DMS153 (cell line): ENCODE results near the gene CRYBB2.
"Not testable (repeated sequence)": the region's sequence is repeated elsewhere in the genome, so short reads cannot be mapped to it uniquely, and the experiment has no call there.

Experiments used
- DNase-seq: peaks from one replicate; lab custom pipeline; 2025; lab: John Stamatoyannopoulos, UW

CRYBB2 gene, protein sequence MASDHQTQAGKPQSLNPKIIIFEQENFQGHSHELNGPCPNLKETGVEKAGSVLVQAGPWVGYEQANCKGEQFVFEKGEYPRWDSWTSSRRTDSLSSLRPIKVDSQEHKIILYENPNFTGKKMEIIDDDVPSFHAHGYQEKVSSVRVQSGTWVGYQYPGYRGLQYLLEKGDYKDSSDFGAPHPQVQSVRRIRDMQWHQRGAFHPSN

DNA sequence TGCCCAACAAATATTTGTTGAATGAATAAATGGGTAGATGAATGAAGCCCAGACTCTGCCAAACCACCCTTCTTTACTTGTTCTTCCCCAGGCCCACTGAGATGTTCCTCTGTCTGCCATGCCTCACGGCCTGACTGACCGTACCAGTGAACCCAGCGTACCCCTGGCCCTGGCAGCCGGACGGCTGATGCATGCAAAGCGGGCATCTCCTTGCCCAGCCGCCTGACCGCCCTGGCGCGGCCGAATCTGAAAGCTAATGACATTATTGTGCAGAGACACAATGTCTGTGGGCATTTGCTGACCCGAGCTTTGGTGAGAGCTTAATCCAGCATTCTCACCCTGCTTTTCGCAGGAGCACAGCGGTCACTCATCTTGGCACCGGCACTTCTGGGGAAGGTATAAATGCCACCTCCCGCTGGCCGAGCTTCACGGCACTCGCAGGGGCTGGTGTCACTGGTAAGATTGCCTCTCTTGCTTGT is at the start of gene CRYBB2:
Gene CRYBB2, plus strand, starts transcription at position 429 of the 479 bp plus-strand sequence. CDS start 1,791 bp downstream, outside the sequence.
- no peak for DNase-seq

DNA sequence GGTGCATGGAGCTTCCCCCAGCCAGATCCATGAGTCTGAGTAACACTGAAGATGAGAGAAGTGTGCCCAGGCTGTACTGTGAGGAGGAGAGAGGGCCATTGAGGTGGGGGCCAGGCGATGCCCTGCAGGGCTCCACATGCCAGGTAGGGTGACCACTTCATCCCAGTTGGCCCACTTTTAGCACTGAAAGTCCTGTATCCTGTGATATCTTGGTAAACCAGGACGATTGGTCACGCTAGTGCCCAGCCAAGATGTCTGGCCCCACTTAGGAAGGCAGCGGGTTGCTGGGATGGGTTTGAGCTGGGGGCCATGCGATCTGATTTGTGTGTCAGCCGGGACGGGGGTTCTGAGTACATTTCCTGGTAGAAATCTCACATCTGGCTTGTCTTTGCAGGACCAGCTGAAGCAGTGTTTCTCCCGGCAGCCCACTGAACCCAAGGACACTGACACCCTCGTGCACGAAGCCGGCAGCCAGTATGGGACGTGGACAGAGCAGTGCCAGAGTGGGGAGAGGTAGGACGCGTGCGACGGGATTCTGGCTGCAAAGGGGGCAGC is 48.9 kb upstream of the CRYBB2 start:
- DNase-seq: no peak

DNA sequence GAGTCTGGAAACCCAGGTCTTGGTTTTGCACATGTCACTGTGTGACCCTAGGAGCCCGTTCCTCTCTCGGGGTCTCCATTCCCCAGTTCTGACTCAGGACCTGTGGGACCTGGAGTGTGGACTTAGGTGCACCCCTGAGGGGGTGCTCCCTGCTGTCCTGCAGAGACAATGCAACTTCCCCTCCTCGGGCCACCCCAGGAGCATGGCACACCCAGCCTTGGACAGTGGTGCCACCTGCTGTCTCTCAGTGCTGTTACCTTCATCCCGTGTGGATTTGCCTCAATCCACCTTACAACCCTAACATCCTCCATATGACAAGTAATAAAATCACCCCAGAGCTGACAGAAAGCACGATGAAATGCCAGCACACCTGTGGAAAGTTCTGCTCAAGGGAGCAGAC is 47.3 kb upstream of the CRYBB2 start:
- DNase-seq: no peak

DNA sequence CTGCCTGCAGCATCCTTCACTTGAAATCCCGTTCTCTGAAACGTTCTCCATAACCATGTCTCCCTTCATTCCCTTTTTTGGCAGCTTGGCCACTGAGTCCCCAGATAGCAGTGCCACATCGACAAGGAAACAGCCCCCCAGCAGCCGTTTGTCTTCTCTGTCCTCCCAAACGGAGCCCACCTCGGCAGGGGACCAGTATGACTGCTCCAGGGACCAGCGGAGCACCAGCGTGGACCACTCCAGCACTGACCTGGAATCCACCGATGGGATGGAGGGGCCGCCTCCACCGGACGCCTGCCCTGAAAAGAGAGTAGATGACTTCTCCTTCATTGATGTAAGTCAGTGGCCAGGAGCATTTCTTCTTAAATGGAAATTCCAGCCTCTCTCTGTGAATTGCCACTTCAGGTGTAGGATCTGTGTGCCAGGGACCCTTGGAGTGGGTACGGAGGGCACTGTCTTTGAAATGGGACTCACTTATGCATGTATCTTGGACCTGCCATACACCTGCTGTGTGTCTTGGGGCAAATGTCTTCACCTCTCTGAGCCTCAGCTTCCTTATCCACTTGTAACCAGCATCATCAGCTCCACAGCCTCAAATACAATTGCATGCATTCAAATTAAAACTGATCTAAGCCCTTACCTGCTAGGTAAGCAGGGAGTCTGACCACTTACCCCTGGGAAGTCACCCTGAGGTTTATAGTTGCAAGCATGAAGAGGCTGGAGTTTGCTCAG is 45.1 kb upstream of the CRYBB2 start:
- no peak for DNase-seq

DNA sequence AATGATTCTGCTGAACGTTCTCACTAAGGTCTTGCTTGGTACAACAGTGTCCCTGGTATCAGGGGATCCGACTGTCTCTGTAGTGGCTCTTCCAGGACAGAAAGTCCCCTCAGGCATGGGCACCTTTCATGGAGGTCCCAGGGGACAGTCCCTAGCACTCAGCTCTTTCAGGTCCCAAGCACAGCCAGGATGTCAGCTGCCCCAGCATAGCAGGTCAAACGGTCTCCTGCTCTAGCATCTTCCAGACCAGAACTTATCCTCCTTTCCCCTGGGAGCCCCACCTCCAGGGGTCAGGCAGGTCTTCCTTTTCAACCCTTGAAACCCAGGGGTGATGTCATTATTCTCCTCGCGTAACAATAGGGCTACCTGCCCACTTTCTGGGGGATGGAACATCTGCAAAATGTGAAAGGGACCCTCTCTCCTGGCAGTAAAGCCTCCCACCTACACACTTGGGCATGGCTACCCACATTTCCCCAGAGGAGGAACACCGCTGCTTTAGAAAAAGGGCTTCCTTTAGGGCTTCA is 44.5 kb upstream of the CRYBB2 start:
- no peak for DNase-seq

DNA sequence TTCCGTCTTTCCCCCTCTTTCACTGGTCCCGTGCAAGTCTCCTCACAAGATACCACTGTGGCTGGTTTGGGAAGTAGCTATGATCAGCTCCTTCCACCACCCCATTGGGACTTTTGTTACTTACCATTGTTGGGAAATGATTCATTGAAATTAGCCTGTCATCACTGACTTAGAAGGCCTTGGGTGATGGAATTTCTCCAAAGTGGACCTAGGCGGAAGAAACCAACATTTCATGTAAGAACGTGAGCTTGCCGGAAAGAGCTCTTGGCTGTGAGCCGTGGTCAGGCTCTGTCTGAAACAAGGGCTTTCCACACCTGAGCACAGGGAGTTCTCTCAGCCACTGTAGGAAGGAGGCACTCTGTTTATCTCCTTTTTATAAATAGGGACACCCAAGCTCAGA is 43.3 kb upstream of the CRYBB2 start:
- no peak for DNase-seq

DNA sequence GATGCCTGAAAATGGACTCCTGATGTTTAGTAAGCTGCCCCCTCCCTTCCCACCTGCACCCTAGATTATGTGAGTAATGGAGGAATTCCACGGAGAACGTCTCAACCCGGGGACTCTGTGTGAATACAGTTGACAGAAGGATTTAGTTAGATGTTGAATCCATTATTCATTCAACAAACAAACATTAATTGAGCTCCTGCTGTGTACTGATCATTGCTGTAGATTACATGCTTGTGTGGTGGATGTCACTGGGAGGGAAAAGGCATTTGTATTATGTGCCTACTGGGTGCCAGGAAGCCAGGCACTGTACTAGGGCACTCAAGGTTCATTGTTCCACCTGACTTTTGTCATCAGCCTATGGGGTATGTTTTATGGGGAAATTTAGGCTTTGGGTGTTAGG is 42.6 kb upstream of the CRYBB2 start:
- no peak for DNase-seq

DNA sequence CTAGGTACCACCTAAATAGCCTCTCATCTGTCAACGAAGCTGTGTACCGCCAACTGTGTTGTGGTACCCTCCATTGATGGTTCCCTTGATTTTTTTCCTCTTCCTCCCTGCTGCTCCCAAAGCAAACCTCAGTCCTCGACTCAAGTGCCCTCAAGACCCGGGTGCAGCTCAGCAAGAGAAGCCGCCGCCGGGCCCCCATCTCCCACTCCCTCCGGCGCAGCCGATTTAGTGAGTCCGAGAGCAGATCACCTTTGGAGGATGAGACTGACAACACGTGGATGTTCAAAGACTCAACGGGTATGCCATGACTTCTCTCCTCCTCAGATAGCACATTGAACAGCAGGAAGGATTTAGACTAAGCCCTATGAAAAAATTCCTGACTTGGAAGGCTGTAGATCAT is 42.2 kb upstream of the CRYBB2 start:
- no peak for DNase-seq

DNA sequence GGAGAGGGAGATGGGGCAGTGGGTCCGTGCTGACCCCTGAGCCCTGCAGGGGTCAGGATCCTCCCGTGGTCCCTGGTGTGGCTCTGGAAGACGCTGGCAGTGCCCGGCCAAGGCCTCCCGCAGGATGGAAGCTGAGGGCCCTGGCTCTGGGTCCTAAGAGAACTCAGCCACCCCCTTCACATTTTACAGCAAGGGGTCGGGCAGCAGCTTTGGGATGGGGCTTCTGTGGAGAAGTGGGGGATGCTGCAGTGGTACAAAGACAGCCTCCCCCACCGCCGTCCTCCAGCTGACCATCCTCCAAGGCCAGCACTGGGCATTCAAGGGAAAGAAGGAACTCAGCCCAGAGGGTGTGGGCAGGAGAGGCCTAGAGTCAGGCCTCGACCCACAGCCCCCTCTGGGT is 41.5 kb upstream of the CRYBB2 start:
- DNase-seq: no peak

DNA sequence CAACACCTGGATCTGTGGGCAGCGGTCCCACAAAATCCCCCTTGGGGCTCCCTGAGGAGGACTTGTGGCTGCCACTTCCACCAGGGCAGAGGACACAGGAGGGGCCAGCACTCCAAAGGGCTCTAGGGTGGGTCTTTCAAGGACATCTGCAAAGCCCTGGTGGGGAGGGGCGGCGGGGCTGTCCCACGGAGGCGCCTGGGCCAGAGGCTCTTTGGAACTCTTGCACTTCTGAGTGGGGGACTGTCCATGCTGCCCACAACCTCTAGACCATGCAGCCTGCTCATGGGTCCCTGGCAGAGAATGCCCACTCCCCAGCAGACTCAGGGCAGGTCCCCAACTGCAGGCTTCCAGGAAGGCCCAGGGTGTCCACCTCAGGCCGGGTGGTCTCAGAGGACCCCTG is 41.1 kb upstream of the CRYBB2 start:
- not testable (repeated sequence) for DNase-seq

DNA sequence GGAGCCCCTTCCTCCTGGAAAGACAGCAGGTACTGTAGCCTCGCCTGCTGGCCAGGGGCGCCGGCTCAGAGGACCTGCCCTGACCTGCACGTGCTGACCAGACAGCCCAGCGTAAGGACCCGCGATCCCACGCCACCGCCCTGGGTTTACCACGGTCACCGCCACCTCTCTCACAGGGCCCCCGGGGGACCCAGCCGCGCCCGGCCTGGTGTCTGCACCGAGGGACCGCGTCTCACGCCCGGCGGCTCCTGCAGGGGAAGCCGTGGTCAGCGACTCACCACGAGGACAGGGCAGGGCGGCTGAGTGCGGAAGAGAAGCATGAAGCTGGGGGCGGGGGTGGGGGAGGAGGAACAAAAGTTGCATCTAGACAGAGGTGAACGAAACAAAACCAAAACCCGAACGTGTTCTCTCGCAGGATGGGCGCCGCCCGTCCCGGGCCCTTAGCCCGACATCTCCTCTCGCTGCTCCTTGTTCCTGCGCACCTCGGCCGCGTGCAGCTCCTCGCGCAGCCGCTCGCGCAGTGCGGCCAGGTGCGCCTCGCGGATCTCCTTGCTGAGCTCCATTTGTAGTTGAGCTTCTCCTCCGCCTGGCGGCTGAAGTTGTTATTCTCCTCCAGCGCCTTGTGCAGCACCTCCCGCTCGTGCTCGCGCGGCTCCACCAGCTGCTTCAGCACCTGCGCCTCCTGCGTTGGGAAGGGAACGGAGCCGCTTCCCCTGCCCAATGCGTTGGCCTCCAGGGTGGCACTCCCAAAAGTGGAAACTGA is 40.4 kb upstream of the CRYBB2 start:
- not testable (repeated sequence) for DNase-seq

DNA sequence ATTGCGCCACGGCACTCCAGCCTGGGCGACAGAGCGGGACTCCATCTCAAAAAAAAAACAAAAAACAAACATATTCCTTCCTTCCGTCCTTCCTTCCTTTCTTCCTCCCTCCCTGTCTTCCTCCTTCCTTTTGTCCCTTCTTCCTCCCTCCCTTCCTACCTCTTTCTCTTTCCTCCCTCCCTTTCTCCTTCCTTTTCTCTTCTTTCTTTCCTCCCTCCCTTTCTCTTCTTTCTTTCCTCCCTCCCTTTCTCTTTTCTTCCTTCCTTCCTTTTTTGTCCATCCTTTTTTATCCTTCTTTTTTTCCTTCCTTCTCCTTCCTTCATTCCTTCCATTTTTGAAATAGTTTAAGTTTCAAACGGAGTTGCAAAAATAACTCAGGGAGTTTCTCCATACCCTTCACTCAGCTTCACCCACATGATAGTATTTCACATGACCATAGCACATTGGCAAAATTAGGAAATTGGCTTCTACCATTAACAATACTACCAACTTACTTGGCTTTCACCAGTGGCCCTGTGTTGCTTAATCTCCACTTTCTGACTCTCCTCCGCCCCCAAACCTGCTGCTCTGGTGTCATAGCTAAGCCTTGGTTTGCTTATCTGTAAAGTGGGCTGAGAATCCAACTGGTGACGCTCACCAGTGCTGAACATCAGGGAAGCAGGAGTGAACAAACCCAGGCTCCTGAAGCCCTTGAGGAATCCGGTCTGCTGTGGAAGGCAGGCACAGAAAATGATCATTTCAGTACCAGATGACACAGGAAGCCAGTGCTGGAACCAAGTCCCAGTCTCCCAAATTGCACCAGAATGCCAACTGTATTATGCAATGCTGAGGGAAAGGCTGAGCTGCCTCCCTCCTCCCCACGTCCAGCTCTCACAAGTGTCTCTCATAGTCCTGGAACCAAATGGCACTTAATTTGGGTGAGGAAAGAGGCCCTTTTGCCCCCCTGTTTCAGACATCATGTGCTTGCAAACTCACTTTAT is 37.0 kb upstream of the CRYBB2 start:
- no peak for DNase-seq

DNA sequence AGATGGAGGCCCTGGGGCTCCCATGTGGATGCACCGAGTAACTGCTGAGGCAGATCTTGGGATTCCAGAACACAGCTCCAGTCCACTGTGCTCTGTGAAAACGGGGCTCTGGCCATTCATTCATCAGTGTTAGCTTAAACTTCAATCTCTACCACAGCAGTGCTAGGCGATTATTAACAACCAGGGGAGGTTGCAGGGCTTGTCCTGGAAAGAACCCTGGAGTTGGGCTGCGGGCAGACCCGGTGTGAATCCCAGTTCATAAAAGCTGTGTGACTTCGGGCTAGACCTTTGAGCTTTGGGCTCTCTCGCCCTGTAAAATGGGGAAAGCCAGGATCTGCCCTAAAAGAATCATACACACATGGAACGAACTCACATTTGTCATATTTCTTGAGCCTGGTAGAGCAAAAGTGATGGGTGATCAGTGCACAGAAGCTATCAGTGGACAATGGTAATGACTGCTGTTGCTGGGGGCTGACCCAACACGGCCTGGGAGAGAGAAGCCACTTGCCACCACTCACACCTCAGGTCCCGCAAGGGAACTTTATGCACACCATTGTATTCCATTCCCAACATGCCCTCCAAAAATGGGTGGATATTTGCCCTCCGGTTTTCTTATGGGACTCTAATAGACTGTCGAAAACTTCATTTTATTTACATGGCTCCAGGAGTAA is 35.4 kb upstream of the CRYBB2 start:
- no peak for DNase-seq

DNA sequence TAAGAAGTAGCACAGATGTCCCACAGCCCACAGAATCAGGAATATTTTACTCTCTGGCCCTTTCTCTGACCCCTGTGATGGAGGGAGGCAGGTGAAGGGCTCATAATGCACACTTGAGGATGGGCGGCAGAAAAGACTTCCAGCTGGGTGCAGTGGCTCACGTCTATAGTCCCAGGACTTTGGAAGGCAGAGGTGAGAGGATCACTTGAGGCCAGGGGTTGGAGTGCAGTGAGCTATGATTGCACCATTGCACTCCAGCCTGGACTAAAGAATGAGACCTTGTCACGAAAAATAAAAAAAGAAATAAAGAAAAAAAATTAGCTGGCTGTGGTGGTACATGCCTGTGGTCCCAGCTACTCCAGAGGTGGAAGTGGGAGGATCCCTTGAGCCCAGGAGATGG is 33.3 kb upstream of the CRYBB2 start:
- DNase-seq: no peak

DNA sequence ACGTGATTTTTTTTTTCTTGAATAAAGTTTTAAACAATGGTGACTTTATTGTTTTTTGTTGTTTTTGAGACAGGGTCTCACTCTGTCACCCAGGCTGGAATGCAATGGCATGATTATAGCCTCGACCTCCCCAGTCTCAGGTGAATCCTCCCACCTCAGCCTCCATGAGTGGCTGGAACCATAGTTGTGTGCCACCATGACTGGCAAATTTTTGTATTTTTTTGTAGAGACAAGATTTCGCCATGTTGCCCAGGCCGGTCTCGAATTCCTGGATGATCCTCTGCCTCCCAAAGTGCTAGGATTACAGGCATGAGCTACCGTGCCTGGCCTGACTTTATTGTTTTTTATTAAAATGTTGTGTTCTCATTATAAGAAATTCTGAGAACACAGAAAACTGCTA is 32.0 kb upstream of the CRYBB2 start:
- DNase-seq: no peak

DNA sequence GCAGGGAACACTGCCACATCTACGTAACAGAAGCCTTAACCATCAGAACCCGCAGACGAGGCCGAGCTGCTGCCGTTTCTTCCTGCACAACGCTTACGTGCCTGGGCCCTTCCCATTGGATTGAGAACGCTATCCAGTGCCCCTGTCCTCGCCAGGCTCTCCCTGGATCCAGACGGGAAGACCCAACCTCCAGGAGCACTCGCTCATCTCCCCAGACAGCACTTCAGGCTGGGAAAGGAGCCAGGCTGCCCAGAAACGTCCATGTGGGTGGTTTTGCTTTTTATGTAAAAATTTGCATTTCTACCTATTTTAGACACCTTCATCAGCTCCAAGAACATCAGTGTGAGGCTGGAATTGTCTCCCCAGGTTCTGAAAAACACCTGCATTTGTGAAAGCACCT is 27.0 kb upstream of the CRYBB2 start:
- DNase-seq: no peak

DNA sequence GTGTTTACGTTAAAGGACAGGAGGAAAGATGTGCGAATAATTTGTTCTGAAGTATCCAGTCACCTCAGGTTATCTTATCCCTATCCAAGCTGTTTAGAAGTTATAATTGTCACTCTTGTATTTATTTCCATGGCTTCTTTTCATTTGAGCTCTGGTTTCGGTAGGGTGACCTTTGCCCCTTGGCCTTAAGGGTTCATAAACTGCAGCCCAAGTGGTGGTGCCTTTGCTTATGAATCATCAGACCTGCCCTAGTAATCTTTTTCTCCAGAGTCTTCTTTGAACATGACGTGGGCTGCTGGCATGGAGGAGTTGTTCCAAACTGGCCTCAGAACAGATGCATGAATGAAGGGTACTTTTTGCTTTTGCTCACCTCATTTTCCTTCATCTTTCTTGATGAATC is 26.3 kb upstream of the CRYBB2 start:
- DNase-seq: no peak

DNA sequence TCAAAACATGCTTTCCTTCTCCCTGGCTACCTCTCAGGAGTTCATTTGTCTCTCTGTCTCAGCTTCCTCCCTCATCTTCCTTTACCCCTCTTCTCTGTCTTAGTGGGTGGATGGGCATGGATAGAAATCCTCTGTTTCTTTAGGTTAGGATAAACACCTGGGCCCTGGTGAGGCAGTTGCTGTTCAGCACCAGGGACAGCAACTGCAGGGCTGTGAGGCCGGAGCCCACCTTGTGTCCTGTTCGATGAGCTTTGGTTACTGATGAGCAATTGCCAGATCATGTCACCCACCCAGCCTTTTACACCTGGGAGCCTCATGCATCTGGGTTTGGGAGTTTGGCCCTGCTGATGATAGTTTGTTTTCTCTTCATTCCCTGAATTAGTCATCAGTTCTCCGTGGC is 25.9 kb upstream of the CRYBB2 start:
- DNase-seq: no peak

DNA sequence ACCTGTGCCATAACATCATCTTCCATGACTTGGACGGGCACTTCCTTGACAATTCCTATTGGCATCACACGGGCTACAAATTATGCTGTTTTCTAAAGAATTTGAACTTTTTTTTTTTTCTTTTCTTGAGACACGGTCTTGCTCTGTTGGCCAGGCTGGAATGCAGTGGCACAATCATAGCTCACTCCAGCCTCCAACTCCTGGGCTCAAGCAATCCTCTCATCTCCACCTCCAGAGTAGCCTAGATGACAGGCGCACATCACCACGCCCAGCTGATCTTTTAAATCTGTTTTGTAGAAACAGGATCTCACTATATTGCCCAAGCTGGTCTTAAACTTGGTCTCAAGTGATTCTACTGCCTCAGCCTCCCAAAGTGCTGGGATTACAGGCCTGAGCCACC is 23.1 kb upstream of the CRYBB2 start:
- no peak for DNase-seq

DNA sequence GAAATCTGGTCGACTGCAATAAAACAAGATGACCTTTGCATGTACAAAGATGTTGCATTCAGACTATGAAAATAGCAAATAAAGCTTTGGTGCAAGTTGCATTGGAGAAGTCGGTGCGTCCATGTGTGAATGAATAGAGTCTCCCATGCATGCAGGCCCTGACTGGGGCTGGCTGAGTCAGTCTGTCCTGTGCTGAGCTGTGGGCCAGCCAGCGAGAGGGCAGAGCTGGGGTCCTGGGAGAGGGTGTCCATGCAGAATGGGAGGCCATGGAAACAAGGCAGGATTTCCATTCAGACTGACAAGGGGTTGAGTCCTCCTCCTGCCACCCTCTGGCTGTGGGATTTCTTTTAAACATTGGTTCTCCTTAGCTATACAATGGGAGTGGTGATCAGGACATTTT is 22.1 kb upstream of the CRYBB2 start:
- DNase-seq: no peak
